Esophagus squamous epithelium (tissue), 5 donors: ENCODE results near the gene FKBP15. TPM values are rescaled to one million over a fixed set of nuclear protein-coding genes. Genes with fewer than 3 reads are reported as not detected.
"Not testable (repeated sequence)": the region's sequence is repeated elsewhere in the genome, so short reads cannot be mapped to it uniquely, and the experiment has no call there.

ENCODE experiments used
- DNase-seq: peaks from one replicate; lab custom pipeline; 2025; lab: John Stamatoyannopoulos, UW
- H3K27ac ChIP-seq, 4 donors: fragments of 200-600 bp; sonication (generic); one replicate each; pipeline ENCODE4 v1.5.1; 2016 to 2019; ENCODE audit warnings: mild to moderate bottlenecking in 1 of 4
- H3K27me3 ChIP-seq, 4 donors: fragments of 200-600 bp; sonication (generic); 1 replicate in 3 of 4; 2 replicates in 1 of 4; pipeline versions ENCODE4 v1.5.1 to v1.6.0; 2017 to 2021; ENCODE audit warnings: antibody characterized with exemption in 1 of 4
- H3K36me3 ChIP-seq, 3 donors: fragments of 200-600 bp; sonication (generic); one replicate each; pipeline ENCODE4 v1.5.1; 2016 to 2019
- H3K4me1 ChIP-seq, 3 donors: fragments of 200-600 bp; sonication (generic); one replicate each; pipeline ENCODE4 v1.5.1; 2017 to 2019
- H3K4me3 ChIP-seq, 4 donors: fragments of 200-600 bp; sonication (generic); 1 replicate in 3 of 4; 2 replicates in 1 of 4; pipeline ENCODE4 v1.5.1; 2016 to 2019; ENCODE audit warnings: mild to moderate bottlenecking in 2 of 4, moderate library complexity in 1 of 4
- H3K9me3 ChIP-seq, 3 donors: fragments of 200-600 bp; sonication (generic); one replicate each; pipeline ENCODE4 v1.5.1; 2016 to 2019
- POLR2A ChIP-seq, 4 donors: fragments of 450-650 bp; IDR thresholded peaks; one replicate each; pipeline ENCODE4 v1.6.1; 2017; ENCODE audit warnings: antibody characterized with exemption in 4 of 4, mild to moderate bottlenecking in 4 of 4, moderate library complexity in 3 of 4
- WGBS, 2 donors: methylation state at CpG; one replicate each; pipeline ENCODE4 v1.1.5; 2018; 5-methylcytosine and 5-hydroxymethylcytosine counted together
- intact Hi-C: fragments of 100-400 bp; cut with DNase I; formaldehyde crosslinking; loops from one replicate; pipeline ENCODE4 v1.15.0; 2022
- total RNA-seq, 4 donors: library from RNA; depleted of rRNA; stranded (reverse); fragments of >200 nt; gene quantifications; one replicate each; pipeline ENCODE4 v1.1.0, GENCODE V29; 2016
- TF ChIP-seq, protein P1 (sequence below), 6 experiments: fragments of 450-650 bp in 4 of 6; fragments of 200-600 bp in 2 of 6; sonication (generic) in 2 of 6; IDR thresholded peaks; one replicate each; pipeline ENCODE4 v1.5.1; 2016 to 2019; ENCODE audit warnings: antibody characterized with exemption in 6 of 6, mild to moderate bottlenecking in 4 of 6, moderate library complexity in 4 of 6
- donor health status: DM: yes; HTN: yes; CAD: no.

Gene FKBP15
- total RNA-seq, 4 donors from 2014 or later = 17.7 to 23.3 (median 20.5) TPM

DNA sequence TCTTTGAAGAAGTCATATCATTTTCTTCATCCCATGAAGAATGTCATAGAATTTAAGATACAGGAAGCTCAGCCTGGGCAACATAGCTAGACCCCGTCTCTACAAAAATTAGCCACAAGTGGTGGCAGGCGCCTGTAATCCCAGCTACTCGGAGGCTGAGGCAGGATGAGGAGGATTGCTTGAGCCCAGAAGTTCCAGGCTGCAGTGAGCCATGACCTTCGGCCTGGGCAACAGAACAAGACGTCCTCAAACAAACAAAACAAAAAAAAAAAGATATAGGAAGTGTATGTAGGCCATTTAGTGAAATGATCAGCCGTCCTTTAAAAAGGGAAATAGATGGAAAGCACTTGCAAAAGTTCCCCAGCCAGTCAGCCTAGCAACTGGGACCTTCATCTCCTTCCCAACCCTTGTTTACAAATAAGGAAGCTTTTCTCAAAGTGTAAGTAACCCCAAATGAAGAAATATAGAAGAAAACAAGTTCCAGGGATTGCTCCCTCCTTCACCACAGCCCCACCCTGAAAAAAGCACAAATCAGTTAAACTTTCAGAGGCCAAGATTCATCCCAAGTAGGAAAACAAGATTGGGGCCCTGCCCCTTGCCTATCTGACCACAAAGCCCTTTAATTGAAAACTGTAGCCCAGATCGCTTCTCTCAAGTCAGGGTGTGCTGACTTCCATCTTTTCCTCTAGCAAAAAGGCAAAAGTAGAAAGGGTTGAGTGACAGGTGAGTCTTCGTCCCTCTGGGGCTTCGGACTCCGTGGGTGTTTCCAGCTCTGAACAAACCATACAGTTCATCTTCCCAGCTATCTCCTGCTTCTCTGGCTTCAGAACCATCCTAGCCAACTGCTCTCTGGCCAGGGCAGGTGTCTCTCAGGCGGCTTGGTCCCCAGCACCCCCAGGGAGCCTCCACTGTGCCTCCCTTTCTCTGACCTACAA lies 69.1 kb downstream of the FKBP15 start:
- H3K27me3 ChIP-seq = no peaks in the 10 kb centered on the region
- H3K36me3 ChIP-seq = peaks cover 0 to 6% (median 0%) of the 10 kb centered on the region in 3 donors
- H3K4me1 ChIP-seq = peaks cover 12 to 50% (median 12%) of the 10 kb centered on the region in 3 donors
- no peak for DNase-seq
- 45 to 47% methylated on average over 11 of the region's 11 CpGs for WGBS, 2 donors
- H3K4me3 ChIP-seq = peak overlapping the region; percentile 72 to 91 (median 86)
- H3K27ac ChIP-seq = peak overlapping the region; percentile 75 to 88 (median 86)
- H3K9me3 ChIP-seq = no peaks in the 10 kb centered on the region
- intact Hi-C loops = no loop called here
- TF ChIP-seq POLR2A (IDR thresholded peaks at IDR 0.05) = no peak
- TF ChIP-seq, protein P1, sequence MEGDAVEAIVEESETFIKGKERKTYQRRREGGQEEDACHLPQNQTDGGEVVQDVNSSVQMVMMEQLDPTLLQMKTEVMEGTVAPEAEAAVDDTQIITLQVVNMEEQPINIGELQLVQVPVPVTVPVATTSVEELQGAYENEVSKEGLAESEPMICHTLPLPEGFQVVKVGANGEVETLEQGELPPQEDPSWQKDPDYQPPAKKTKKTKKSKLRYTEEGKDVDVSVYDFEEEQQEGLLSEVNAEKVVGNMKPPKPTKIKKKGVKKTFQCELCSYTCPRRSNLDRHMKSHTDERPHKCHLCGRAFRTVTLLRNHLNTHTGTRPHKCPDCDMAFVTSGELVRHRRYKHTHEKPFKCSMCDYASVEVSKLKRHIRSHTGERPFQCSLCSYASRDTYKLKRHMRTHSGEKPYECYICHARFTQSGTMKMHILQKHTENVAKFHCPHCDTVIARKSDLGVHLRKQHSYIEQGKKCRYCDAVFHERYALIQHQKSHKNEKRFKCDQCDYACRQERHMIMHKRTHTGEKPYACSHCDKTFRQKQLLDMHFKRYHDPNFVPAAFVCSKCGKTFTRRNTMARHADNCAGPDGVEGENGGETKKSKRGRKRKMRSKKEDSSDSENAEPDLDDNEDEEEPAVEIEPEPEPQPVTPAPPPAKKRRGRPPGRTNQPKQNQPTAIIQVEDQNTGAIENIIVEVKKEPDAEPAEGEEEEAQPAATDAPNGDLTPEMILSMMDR (IDR thresholded peaks at IDR 0.05) = no peak

DNA sequence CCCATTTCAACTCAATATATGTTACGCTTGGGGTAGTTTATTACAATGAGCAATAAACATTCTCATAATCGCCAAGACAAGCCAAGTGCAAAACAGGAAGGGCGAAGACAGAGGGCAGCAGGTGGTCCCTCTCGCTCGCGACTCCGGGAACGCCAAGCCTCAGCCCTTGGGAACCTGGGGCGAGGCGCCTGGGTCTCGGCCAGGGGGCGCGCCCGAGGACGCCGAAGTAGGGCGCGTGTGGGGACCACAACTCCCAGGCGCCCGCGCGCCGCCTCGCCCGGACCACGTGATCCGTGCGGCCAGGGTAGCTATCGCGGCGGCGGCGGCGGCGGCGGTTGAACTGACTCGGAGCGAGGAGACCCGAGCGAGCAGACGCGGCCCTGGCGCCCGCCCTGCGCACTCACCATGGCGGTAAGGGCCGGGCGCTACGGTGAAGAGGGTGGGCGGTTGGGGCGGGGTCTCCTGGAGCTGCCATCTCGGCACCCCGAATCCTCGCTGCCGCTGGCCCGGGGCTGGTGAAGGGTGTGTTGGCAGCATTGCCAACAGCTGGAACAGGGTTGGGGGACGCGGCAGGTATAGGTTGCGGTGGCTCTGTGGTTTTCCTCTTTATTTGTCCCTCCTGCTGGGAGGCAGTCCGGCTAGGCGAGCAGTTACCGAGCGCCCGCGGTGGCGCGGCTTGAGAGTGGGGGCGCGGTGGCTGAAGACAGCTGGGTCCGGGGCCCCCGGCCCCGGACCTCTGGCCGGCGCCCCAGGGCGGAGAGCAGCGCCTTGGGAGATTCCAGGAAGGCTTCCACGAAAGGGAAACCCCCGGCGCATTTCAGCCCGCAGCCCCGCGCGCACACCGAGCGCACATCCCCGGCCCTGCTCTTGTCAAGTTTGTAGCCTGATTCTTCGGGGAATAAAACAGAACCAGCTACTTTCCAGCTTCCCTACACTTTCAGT lies 70.1 kb downstream of the FKBP15 start, which contains the start of gene SLC31A2:
TSS of gene SLC31A2 (plus strand) at position 338 of the 942 bp plus-strand sequence. CDS start at position 406, 68 bp downstream.
- Histone ChIP-seq H3K4me1 (peaks cover 12 to 49% (median 12%) of the 10 kb centered on the region in 3 donors), H3K27ac (peak within 1 kb of the TSS; percentile 75 to 88 (median 86))
- TF ChIP-seq POLR2A (IDR thresholded peaks at IDR 0.05) = peak in 2 of 4 donors; percentile 64 to 77
- TF ChIP-seq, protein P1 (IDR thresholded peaks at IDR 0.05) = peak in 5 of 6 experiments; percentile 27 to 57 (median 31)

DNA sequence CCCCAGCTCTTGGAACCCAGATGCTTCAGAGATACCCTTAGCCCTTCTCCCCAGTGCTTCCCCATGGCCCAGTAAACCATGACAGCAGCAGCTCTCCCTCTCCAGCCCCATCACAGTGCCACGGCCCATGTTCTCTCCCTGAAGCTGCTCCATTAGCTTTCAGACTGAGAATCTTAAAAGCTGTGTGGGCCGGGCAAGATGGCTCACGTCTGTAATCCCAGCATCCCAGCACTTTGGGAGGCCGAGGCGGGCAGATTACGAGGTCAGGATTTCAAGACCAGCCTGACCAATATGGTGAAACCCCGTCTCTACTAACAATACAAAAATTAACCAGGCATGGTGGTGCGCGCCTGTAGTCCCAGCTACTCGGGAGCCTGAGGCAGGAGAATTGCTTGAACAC lies 71.5 kb downstream of the FKBP15 start:
- peaks cover 0 to 16% (median 0%) of the 10 kb centered on the region in 4 donors for H3K27me3 ChIP-seq
- 98 to 100% methylated on average over 3 to 6 of the region's 10 CpGs for WGBS, 2 donors
- intact Hi-C loops, H3K9me3 ChIP-seq, H3K4me3 ChIP-seq, DNase-seq, H3K36me3 ChIP-seq: not testable (repeated sequence)
- peaks cover 12 to 39% (median 12%) of the 10 kb centered on the region in 3 donors for H3K4me1 ChIP-seq
- peak overlapping the region in 1 of 4 donors; percentile 22 for H3K27ac ChIP-seq

More for the DNA sequence above, 70.1 kb downstream of the FKBP15 start, which contains the start of gene SLC31A2:
- Histone ChIP-seq H3K9me3 (no peaks in the 10 kb centered on the region), H3K27me3 (peaks cover 0 to 4% (median 0%) of the 10 kb centered on the region in 4 donors), H3K4me3 (peak within 1 kb of the TSS; percentile 72 to 91 (median 86)), H3K36me3 (no peaks in the 10 kb centered on the region)
- WGBS, 2 donors = 1% methylated on average over 20 to 21 of the region's 87 CpGs
- peak; percentile 72 for DNase-seq
- intact Hi-C loops = no loop called here

DNA sequence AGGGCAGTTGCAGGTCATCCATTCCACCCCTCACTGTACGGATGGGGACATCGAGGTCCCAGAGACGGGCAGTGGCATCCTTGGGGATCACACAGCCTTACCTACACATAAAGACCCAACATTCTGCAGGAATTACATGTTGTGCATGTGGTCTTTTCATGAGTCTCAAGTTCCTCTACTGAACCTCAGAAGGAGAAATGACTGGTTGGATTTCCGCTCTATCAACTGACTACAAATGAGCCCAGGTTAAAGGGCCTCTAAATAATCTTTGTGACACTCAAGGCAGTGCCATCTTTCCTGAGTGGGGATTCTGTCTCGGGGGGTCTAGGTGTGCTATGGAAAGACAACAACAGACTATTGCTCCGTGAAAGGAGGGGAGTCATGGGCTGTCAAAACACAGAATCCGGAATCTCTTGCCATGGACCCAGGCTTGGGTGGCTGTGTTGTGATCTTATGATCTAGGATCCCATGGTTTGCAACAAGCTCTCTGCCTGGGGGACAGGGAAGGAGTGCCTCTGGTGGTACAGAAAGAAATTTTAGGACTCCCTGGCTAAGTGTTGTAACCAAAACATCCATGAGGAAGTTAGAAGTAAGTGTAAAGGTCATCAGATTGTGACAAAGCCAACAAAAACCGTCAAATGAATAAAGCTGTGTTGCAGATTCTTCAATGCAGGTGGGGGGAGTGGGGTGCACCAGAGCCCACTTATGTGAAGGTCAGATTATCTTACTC lies 72.1 kb downstream of the FKBP15 start:
- Histone ChIP-seq H3K4me1 (peaks cover 12 to 32% (median 12%) of the 10 kb centered on the region in 3 donors), H3K27ac (peak overlapping the region in 1 of 4 donors; percentile 22), H3K9me3 (no peaks in the 10 kb centered on the region), H3K36me3 (no peaks in the 10 kb centered on the region), H3K27me3 (peaks cover 0 to 21% (median 0%) of the 10 kb centered on the region in 4 donors), H3K4me3 (no peak overlapping the region)
- intact Hi-C loops = no loop called here
- no peak for DNase-seq
- WGBS, 2 donors = 92 to 95% methylated on average over 8 of the region's 8 CpGs
- TF ChIP-seq, protein P1 (IDR thresholded peaks at IDR 0.05) = no peak
- TF ChIP-seq POLR2A (IDR thresholded peaks at IDR 0.05) = no peak
